ENCODE data around the gene RETREG1. TPM values are rescaled to one million over a fixed set of nuclear protein-coding genes. Genes with fewer than 3 reads are reported as not detected.
A peak's percentile ranks its signal among the peaks of the same experiment; 100 is the strongest.

The RETREG1 gene
- total and polyA plus RNA-seq, 8 donors = 1.9 to 26.0 (median 2.5) TPM

- peak; percentile 87 for ATAC-seq
- Histone ChIP-seq H3K4me3 (no peak overlapping the region), H3K27me3 (no peaks in the 10 kb centered on the region), H3K36me3 (no peaks in the 10 kb centered on the region), H3K27ac (peak overlapping the region; percentile 44 to 61), H3K4me1 (peaks cover 0 to 7% of the 10 kb centered on the region in 2 donors), H3K9me3 (peaks cover 0 to 22% of the 10 kb centered on the region in 2 donors)
- TF ChIP-seq, protein P1, sequence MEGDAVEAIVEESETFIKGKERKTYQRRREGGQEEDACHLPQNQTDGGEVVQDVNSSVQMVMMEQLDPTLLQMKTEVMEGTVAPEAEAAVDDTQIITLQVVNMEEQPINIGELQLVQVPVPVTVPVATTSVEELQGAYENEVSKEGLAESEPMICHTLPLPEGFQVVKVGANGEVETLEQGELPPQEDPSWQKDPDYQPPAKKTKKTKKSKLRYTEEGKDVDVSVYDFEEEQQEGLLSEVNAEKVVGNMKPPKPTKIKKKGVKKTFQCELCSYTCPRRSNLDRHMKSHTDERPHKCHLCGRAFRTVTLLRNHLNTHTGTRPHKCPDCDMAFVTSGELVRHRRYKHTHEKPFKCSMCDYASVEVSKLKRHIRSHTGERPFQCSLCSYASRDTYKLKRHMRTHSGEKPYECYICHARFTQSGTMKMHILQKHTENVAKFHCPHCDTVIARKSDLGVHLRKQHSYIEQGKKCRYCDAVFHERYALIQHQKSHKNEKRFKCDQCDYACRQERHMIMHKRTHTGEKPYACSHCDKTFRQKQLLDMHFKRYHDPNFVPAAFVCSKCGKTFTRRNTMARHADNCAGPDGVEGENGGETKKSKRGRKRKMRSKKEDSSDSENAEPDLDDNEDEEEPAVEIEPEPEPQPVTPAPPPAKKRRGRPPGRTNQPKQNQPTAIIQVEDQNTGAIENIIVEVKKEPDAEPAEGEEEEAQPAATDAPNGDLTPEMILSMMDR (IDR thresholded peaks at IDR 0.05) = no peak
- DNase-seq = peak in 1 of 4 donors; percentile 62
- intact Hi-C loops (cut with DNase I) = no loop called here
Measured at GRCh38 chr5:16492398-16493140, 124.2 kb downstream of the RETREG1 start.

- H3K9me3 ChIP-seq = peaks cover 0 to 17% of the 10 kb centered on the region in 2 donors
- H3K36me3 ChIP-seq = no peaks in the 10 kb centered on the region
- no peak for ATAC-seq
- intact Hi-C loops (cut with DNase I) = no loop called here
- no peak overlapping the region for H3K4me3 ChIP-seq
- no peak for DNase-seq
- H3K4me1 ChIP-seq = peaks cover 0 to 7% of the 10 kb centered on the region in 2 donors
- H3K27ac ChIP-seq = no peak overlapping the region
- no peaks in the 10 kb centered on the region for H3K27me3 ChIP-seq
- TF ChIP-seq, protein P1 (IDR thresholded peaks at IDR 0.05) = no peak
Measured at GRCh38 chr5:16490911-16491310, 125.9 kb downstream of the RETREG1 start.

GRCh38 chr5:16489322-16489791, 127.4 kb downstream of the RETREG1 start:
- peak in 2 of 4 donors; percentile 46 to 59 for DNase-seq

DNA sequence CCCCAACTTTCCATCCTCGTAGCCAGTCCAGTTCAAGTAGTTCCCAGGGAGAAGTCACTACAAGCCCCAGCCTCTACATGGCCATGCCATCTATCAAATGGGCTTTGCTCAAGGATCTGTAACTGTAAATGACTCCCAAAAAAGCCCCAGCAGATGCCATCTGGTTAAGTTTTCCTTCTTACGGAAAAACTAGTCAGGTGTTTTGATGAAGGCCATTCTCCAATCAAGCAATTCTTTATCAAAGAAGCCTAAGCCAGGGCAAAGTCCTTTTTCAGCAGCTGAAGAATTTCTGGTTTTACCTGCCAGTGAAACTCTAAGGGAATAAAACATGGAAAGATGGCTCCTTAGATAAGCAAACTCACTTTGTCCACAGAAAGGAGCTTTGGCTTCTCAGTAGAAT, 129.3 kb downstream of the RETREG1 start:
- no peaks in the 10 kb centered on the region for H3K9me3 ChIP-seq
- no peak for DNase-seq
- peaks cover 0 to under 1% of the 10 kb centered on the region in 2 donors for H3K4me1 ChIP-seq
- no peak overlapping the region for H3K4me3 ChIP-seq
- no peak for ATAC-seq
- TF ChIP-seq, protein P1 (IDR thresholded peaks at IDR 0.05) = no peak
- no peak overlapping the region for H3K27ac ChIP-seq
- no peaks in the 10 kb centered on the region for H3K27me3 ChIP-seq
- no peaks in the 10 kb centered on the region for H3K36me3 ChIP-seq
- intact Hi-C loops (cut with DNase I) = no loop called here

More at GRCh38 chr5:16489322-16489791, 127.4 kb downstream of the RETREG1 start:
- Histone ChIP-seq H3K4me3 (no peak overlapping the region), H3K27ac (no peak overlapping the region), H3K9me3 (peaks cover 0 to 1% of the 10 kb centered on the region in 2 donors), H3K4me1 (peaks cover 0 to 7% of the 10 kb centered on the region in 2 donors), H3K27me3 (no peaks in the 10 kb centered on the region), H3K36me3 (no peaks in the 10 kb centered on the region)
- intact Hi-C loops (cut with DNase I) = no loop called here
- peak; percentile 78 for ATAC-seq
- TF ChIP-seq, protein P1 (IDR thresholded peaks at IDR 0.05) = peak; percentile 59 to 60

DNA sequence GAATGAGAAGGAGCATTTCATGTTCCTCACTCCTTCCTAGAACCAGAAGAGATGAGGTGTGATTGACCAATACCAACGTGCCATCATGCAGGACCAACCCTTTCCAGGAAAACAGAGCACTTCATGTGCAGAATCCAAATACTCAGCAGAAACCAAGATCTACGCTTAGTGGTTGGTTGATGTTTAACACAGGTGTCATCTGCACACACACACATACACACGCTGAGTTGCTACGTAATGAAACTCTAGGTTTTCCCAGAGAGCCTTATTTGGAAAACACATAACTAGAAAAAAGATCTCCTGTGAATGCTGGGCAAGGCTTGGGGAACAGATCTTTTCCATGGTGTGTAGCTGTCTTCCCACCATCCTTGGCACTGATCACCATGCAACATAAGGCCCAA, 130.1 kb downstream of the RETREG1 start:
- H3K27ac ChIP-seq = no peak overlapping the region
- H3K27me3 ChIP-seq = no peaks in the 10 kb centered on the region
- intact Hi-C loops (cut with DNase I) = no loop called here
- no peaks in the 10 kb centered on the region for H3K9me3 ChIP-seq
- H3K4me3 ChIP-seq = no peak overlapping the region
- no peaks in the 10 kb centered on the region for H3K4me1 ChIP-seq
- ATAC-seq (no peak), DNase-seq (no peak)
- H3K36me3 ChIP-seq = no peaks in the 10 kb centered on the region
- TF ChIP-seq, protein P1 (IDR thresholded peaks at IDR 0.05) = no peak

Data from left lung (tissue), 10 donors.